ENCODE measurements around the gene NUP98.

Gene NUP98

DNA sequence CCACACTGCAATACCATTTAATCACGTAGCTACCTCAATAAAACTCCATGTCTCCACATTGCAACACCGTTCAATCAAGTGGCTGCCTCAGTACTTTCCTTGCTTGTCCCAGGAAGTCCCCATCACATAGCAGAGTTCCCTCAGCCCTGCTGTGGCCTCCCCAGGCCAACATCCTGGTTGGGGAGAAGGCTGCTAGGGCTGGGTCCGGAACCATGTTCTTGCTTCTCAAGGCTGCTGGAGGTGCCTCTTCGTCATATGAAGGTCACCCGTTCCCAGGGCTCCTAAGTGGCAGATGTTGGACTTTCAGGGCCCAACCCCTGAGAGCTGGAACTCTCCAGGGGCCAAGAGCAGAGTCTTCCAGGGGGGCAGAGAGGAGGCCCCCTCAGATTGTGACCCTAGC lies 158.8 kb downstream of the NUP98 start:
- H3K14ac ChIP-seq (ENCODE audit: low read length) = no peak overlapping the region
- no peak overlapping the region for H3K4me3 ChIP-seq (ENCODE audit: low read depth, low read length)
- no CpG with 5 or more reads among the region's 5 CpGs for WGBS (ENCODE audit: extremely low coverage, insufficient coverage, insufficient read length)
- H3K27me3 ChIP-seq (ENCODE audit: insufficient read depth, low read length) = no peaks in the 10 kb centered on the region
- no peak overlapping the region for H3K27ac ChIP-seq (ENCODE audit: low read depth, low read length)
- H3K9me3 ChIP-seq (ENCODE audit: insufficient read depth, low read depth, low read length) = no peaks in the 10 kb centered on the region
- no peaks in the 10 kb centered on the region for H3K36me3 ChIP-seq (ENCODE audit: control insufficient read depth in 1 of 2, insufficient read depth in 2 of 2, low read length in 2 of 2)
- no peak overlapping the region for H3K4ac ChIP-seq (ENCODE audit: low read depth, low read length)
- DNase-seq = no peak
- no peak overlapping the region for H3K18ac ChIP-seq (ENCODE audit: low read length)
- H4K8ac ChIP-seq (ENCODE audit: low read depth, low read length) = no peak overlapping the region
- peaks cover 5% of the 10 kb centered on the region for H3K79me1 ChIP-seq (ENCODE audit: low read length)
- H3K4me2 ChIP-seq (ENCODE audit: low read length) = no peak overlapping the region
- no peak overlapping the region for H4K91ac ChIP-seq (ENCODE audit: low read depth, low read length)
- H2BK120ac ChIP-seq (ENCODE audit: insufficient read depth, low read length, poor library complexity) = no peak overlapping the region
- H3K23ac ChIP-seq (ENCODE audit: low read length) = no peak overlapping the region
- H3K79me2 ChIP-seq (ENCODE audit: control insufficient read depth, insufficient read depth, low read length, poor library complexity) = peaks cover 3% of the 10 kb centered on the region
- peaks cover 12% of the 10 kb centered on the region in 2 experiments for H3K4me1 ChIP-seq (ENCODE audit: control insufficient read depth in 1 of 2, insufficient read depth in 2 of 2, low read length in 2 of 2)
- H4K12ac ChIP-seq (ENCODE audit: low read depth, low read length) = no peak overlapping the region
- no peak overlapping the region for H2AK5ac ChIP-seq (ENCODE audit: low read length)
- no peak overlapping the region for H3K9ac ChIP-seq (ENCODE audit: low read length)
- H2AFZ ChIP-seq (ENCODE audit: insufficient read depth, low read length, poor library complexity) = no peak overlapping the region
- no peak overlapping the region for H2BK12ac ChIP-seq (ENCODE audit: low read length)
- H2BK5ac ChIP-seq (ENCODE audit: low read depth, low read length, poor library complexity) = no peak overlapping the region

DNA sequence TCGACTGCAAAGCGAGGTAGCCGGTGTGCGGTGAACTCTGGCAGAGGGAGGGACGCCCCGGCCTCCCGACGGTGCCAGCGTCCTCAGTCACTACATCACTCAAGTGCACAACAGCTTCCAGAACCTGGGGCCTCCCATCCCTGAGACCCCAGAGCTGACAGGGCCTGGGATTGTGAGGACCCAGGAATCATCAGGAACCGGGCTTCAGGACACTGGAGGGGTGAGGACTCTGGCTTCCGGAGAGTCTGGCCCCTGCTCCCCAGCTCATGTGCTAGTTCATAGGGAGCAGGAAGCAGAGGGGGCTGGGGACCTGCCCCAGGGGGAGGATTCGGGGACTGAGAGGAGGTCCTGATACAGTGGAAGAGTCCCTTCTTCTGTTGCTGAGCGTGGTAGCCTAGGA lies 160.2 kb downstream of the NUP98 start:
- Histone ChIP-seq H2BK5ac (ENCODE audit: low read depth, low read length, poor library complexity) (no peak overlapping the region), H3K18ac (ENCODE audit: low read length) (no peak overlapping the region), H3K14ac (ENCODE audit: low read length) (no peak overlapping the region), H2AK5ac (ENCODE audit: low read length) (no peak overlapping the region), H3K4me3 (ENCODE audit: low read depth, low read length) (no peak overlapping the region), H3K23ac (ENCODE audit: low read length) (no peak overlapping the region), H2BK120ac (ENCODE audit: insufficient read depth, low read length, poor library complexity) (no peak overlapping the region), H3K4ac (ENCODE audit: low read depth, low read length) (no peak overlapping the region), H2BK12ac (ENCODE audit: low read length) (no peak overlapping the region), H3K9ac (ENCODE audit: low read length) (no peak overlapping the region), H3K4me2 (ENCODE audit: low read length) (no peak overlapping the region), H3K36me3 (ENCODE audit: control insufficient read depth in 1 of 2, insufficient read depth in 2 of 2, low read length in 2 of 2) (no peaks in the 10 kb centered on the region), H4K8ac (ENCODE audit: low read depth, low read length) (no peak overlapping the region), H3K27me3 (ENCODE audit: insufficient read depth, low read length) (no peaks in the 10 kb centered on the region), H4K12ac (ENCODE audit: low read depth, low read length) (no peak overlapping the region), H2AFZ (ENCODE audit: insufficient read depth, low read length, poor library complexity) (no peak overlapping the region), H4K91ac (ENCODE audit: low read depth, low read length) (no peak overlapping the region), H3K79me1 (ENCODE audit: low read length) (peaks cover 1% of the 10 kb centered on the region), H3K9me3 (ENCODE audit: insufficient read depth, low read depth, low read length) (no peaks in the 10 kb centered on the region), H3K79me2 (ENCODE audit: control insufficient read depth, insufficient read depth, low read length, poor library complexity) (no peaks in the 10 kb centered on the region), H3K4me1 (ENCODE audit: control insufficient read depth in 1 of 2, insufficient read depth in 2 of 2, low read length in 2 of 2) (peaks cover 1% of the 10 kb centered on the region in 2 experiments), H3K27ac (ENCODE audit: low read depth, low read length) (no peak overlapping the region)
- no peak for DNase-seq
- WGBS (ENCODE audit: extremely low coverage, insufficient coverage, insufficient read length) = no CpG with 5 or more reads among the region's 13 CpGs

DNA sequence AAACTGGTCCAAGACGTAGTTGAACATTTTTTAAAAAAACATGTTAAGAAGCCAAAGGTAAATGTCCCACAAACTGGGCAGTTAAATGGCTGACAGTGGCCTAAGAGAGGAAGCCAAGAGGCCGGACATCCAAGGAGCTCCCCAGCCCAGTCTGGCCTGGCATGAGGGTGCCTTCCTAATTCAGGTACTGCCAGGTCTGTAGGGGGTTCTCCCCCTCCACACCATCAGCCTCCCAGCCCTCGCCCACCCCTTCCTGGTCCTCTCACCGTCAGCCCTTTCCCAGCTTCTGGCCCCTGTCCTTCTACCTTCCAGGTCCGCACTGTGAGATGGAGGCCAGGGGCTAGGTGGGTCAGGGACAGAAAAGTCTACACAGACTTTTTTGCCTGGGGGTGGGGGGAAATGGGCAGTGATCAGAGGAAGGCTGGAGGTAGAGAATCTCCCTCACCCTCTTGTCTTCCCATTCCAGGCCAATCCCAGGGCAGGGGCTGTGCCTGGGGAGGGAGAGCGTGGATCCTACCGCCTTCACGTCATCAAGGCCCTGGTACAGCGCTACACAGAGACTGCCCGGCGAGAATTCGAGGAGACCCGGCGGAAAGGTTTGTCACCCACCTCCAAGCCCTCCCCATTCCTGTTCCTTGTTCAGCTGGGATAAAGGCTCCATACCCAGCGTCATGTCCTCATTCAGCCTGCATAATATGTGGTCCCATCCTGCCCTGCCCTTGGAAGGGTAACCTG lies 161.5 kb downstream of the NUP98 start:
- no peak for DNase-seq
- WGBS (ENCODE audit: extremely low coverage, insufficient coverage, insufficient read length) = no CpG with 5 or more reads among the region's 15 CpGs
- no peak overlapping the region for H4K91ac ChIP-seq (ENCODE audit: low read depth, low read length)
- H4K12ac ChIP-seq (ENCODE audit: low read depth, low read length) = no peak overlapping the region
- no peaks in the 10 kb centered on the region for H3K9me3 ChIP-seq (ENCODE audit: insufficient read depth, low read depth, low read length)
- no peak overlapping the region for H3K27ac ChIP-seq (ENCODE audit: low read depth, low read length)
- H3K9ac ChIP-seq (ENCODE audit: low read length) = no peak overlapping the region
- no peak overlapping the region for H2AFZ ChIP-seq (ENCODE audit: insufficient read depth, low read length, poor library complexity)
- no peaks in the 10 kb centered on the region for H3K27me3 ChIP-seq (ENCODE audit: insufficient read depth, low read length)
- H3K18ac ChIP-seq (ENCODE audit: low read length) = no peak overlapping the region
- H4K8ac ChIP-seq (ENCODE audit: low read depth, low read length) = no peak overlapping the region
- H3K36me3 ChIP-seq (ENCODE audit: control insufficient read depth in 1 of 2, insufficient read depth in 2 of 2, low read length in 2 of 2) = no peaks in the 10 kb centered on the region
- no peak overlapping the region for H2BK12ac ChIP-seq (ENCODE audit: low read length)
- peaks cover 1 to 2% of the 10 kb centered on the region in 2 experiments for H3K4me1 ChIP-seq (ENCODE audit: control insufficient read depth in 1 of 2, insufficient read depth in 2 of 2, low read length in 2 of 2)
- no peak overlapping the region for H2AK5ac ChIP-seq (ENCODE audit: low read length)
- H3K79me1 ChIP-seq (ENCODE audit: low read length) = no peaks in the 10 kb centered on the region
- no peak overlapping the region for H3K4me3 ChIP-seq (ENCODE audit: low read depth, low read length)
- no peak overlapping the region for H3K14ac ChIP-seq (ENCODE audit: low read length)
- H2BK120ac ChIP-seq (ENCODE audit: insufficient read depth, low read length, poor library complexity) = no peak overlapping the region
- H3K4ac ChIP-seq (ENCODE audit: low read depth, low read length) = no peak overlapping the region
- no peak overlapping the region for H3K23ac ChIP-seq (ENCODE audit: low read length)
- H2BK5ac ChIP-seq (ENCODE audit: low read depth, low read length, poor library complexity) = no peak overlapping the region
- no peak overlapping the region for H3K4me2 ChIP-seq (ENCODE audit: low read length)
- H3K79me2 ChIP-seq (ENCODE audit: control insufficient read depth, insufficient read depth, low read length, poor library complexity) = no peaks in the 10 kb centered on the region

DNA sequence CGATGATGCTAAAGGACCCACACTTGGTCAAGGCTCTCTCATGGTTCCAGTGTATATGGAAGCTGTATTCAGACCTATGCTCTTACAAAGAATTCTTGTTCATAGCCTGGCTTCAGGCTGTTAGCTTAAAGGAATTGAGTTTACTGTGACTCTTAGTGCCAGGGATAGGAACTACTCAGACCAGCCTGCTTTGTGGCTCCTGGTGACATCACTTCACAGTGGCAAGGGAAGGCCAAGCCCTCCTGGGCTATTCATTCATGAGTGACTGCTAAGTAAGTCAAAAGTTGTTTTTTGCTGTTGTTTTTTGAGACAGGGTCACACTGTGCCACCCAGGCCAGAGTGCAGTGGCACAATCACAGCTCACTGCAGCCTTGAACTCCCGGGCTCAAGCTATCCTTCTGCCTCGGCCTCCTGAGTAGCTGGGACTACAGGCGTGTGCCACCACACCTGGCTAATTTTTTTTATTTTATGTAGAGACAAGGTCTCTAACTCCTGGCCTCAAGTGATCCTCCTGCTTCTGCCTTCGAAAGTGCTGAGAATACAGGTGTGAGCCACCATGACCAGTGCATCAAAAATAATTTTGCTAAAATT lies 165.2 kb downstream of the NUP98 start:
- H3K27ac ChIP-seq (ENCODE audit: low read depth, low read length) = no peak overlapping the region

More for the DNA sequence above, 165.2 kb downstream of the NUP98 start:
- Histone ChIP-seq H3K79me1 (ENCODE audit: low read length) (no peaks in the 10 kb centered on the region), H3K14ac (ENCODE audit: low read length) (no peak overlapping the region), H3K23ac (ENCODE audit: low read length) (no peak overlapping the region), H4K91ac (ENCODE audit: low read depth, low read length) (no peak overlapping the region), H3K36me3 (ENCODE audit: control insufficient read depth in 1 of 2, insufficient read depth in 2 of 2, low read length in 2 of 2) (no peaks in the 10 kb centered on the region), H3K4me1 (ENCODE audit: control insufficient read depth in 1 of 2, insufficient read depth in 2 of 2, low read length in 2 of 2) (peaks cover 1 to 2% of the 10 kb centered on the region in 2 experiments), H3K4me2 (ENCODE audit: low read length) (no peak overlapping the region), H3K79me2 (ENCODE audit: control insufficient read depth, insufficient read depth, low read length, poor library complexity) (no peaks in the 10 kb centered on the region), H3K9ac (ENCODE audit: low read length) (no peak overlapping the region), H3K4ac (ENCODE audit: low read depth, low read length) (no peak overlapping the region), H3K27me3 (ENCODE audit: insufficient read depth, low read length) (no peaks in the 10 kb centered on the region), H2BK5ac (ENCODE audit: low read depth, low read length, poor library complexity) (no peak overlapping the region), H4K8ac (ENCODE audit: low read depth, low read length) (no peak overlapping the region), H2BK12ac (ENCODE audit: low read length) (no peak overlapping the region), H2AK5ac (ENCODE audit: low read length) (no peak overlapping the region), H3K4me3 (ENCODE audit: low read depth, low read length) (no peak overlapping the region), H4K12ac (ENCODE audit: low read depth, low read length) (no peak overlapping the region), H2BK120ac (ENCODE audit: insufficient read depth, low read length, poor library complexity) (no peak overlapping the region), H3K9me3 (ENCODE audit: insufficient read depth, low read depth, low read length) (peaks cover 1% of the 10 kb centered on the region), H2AFZ (ENCODE audit: insufficient read depth, low read length, poor library complexity) (no peak overlapping the region), H3K18ac (ENCODE audit: low read length) (no peak overlapping the region)
- DNase-seq = no peak
- WGBS (ENCODE audit: extremely low coverage, insufficient coverage, insufficient read length) = no CpG with 5 or more reads among the region's 5 CpGs
